HG03442 (cell line): ENCODE measurements around the gene NFKB1.
A peak's percentile ranks its signal among the peaks of the same experiment; 100 is the strongest.

ENCODE experiments used
- ATAC-seq: cut with Tn5 transposase; IDR thresholded peaks from one replicate; pipeline ENCODE4 v1.9.1; 2021; ENCODE audit warnings: mild to moderate bottlenecking, moderate library complexity; ENCODE audit not compliant: unreplicated experiment

NFKB1 gene

DNA sequence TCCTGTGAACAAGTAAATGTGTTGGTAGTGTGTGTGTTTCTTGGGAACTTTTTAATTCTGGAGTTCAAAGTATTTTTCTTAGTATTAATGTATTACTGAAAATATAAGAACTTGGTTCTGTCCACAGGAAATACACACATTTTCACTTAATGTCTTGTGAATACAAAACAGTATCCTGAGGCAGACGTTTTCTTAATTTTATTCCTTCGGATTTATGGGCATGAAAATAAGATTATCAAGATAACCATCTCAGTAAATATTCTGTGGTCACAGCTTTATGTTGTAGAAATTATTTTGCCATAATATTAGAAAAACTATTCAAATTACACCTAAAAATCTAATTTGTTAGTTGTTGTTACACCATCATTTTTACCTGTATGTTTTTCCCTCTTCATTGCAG, 29.8 kb downstream of the NFKB1 start:
- ATAC-seq: no peak

DNA sequence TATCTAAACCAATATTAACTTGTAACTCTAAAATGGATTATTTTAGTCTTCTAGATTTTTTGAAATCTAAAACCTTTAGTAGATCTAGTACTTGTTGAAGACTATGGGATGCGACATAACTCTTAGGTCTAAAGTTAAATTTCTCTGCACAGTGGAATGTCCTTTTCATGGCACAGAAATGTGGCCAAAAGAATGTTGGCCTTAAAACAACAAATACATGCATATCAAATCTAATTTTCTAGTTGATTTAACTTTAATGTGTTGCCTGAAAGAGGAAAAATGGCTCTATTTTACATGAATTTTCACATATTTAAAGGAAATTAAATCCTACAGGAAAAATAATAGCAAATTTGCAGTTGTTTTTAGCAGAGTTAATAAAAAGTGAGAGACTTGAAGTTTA, 30.3 kb downstream of the NFKB1 start:
- ATAC-seq: no peak

DNA sequence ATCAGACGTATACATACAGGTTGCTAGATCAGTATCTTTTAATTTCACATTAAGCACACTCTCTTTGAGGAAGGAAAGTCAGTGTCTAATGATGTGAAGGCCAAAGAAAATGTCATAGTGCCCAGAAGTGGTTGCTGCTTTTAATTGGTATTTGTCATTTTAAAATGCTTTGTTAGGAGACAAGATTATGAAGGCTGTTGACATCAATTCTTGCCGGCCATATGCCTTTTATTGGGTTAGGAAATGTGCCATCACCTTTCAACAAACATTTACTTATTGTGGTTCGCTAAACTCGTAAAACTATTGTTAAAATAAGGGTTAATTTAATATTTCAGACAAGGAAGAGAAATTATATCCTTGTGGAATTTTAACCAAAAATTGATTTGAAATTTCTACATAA, 32.2 kb downstream of the NFKB1 start:
- no peak for ATAC-seq

DNA sequence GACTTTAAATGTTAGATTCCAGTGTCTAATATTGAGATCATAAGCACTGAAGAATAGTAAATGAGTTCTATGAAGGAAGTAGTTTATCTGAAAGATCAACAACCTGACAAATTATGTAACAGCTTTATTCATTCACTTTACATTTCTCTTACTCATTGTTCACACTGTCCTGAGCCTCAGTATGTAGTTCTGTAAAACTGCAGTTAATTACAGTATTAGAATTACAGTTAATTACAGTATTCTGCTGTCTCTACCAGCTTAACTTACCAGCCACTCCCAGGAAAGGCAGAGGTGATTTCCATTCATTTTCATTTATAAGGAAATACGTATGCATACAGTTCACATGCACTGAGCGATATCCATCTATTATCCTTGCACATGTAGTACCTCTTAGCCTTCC, 32.7 kb downstream of the NFKB1 start:
- no peak for ATAC-seq

DNA sequence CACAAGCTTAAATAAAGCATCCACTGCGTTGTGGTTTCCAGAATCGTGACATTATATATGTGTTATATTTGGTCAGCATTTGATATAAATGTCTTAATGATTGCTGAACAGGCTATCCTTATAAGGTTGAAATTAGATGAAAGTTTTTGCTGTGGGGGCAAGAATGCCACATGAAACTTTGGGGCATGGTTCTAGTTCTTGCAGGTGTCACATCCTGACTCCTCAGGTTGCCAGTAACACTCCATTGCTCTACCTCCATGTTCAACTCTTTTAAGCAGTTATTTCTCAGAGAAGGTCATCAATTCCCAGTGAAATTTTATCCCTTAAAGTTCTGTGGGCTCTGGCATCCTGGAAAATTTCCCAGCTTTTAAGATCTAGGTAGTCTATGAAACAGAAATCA, 33.7 kb downstream of the NFKB1 start:
- ATAC-seq: no peak

DNA sequence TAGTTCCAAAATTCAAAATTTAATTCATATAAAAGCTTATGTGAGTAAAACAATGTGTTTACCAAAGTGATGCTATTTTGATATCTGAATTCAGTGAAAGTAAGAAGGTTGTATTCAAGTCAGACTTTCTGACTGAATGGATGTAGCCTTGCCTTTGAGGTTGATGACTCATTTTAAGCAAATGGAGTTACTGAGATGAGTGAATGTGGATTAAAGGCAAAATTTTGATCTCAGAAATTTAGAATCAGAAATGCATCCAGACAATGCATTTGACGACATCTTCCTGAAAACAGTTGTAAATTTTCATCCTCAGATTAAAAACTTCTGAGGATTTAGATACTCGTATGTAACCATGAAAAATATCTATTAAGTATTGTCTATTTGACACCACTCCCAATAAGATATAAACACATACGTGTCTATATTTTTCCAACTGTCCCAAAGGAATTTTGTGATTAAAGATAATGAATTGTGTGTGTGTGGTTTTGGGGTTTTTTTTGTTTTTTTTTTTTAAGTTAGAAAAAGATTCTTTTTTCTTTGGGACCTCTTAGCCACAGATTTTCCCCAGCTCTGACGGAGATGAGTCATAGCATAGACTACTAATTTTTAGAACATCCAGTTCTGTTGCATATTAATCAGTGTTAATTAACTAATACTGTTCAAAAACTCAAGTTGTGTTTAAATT, 34.4 kb downstream of the NFKB1 start:
- peak; percentile 79 for ATAC-seq

DNA sequence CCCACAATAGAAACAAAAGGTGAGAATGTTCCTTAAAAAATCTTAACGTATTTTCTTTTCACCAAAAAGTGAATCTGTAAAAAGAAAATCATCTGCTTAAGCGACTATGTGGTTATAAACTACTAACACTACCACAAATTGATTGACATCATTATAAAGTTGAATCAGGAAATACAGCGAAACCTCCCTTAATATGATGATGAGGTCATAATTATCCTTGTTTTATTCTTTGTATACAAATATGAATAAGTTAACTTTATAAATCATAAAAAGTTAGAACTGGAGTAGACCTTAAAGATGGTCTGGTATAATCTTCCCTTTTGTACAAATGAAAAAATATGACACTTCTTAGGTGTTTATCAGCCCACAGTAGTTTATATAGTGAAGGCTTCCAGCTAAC, 35.6 kb downstream of the NFKB1 start:
- ATAC-seq: no peak

DNA sequence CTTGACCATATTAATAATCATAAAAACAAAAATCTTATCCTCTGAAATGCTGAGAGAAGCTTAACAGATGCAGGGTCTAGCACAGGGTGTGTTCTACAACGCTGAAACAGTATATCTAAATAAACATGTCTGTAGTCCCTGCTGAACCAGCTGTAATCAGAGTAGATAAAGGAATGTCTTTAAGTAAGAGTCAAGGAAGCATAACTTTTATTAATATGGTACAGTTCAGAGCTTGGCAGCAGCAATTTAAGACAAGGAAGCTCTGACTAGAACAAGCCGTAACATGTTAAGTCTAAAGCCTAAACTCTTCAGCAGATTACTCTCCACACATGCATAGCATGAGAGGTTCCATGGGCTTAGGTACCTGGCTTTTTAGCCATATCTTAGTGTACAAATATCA, 36.1 kb downstream of the NFKB1 start:
- ATAC-seq: no peak

DNA sequence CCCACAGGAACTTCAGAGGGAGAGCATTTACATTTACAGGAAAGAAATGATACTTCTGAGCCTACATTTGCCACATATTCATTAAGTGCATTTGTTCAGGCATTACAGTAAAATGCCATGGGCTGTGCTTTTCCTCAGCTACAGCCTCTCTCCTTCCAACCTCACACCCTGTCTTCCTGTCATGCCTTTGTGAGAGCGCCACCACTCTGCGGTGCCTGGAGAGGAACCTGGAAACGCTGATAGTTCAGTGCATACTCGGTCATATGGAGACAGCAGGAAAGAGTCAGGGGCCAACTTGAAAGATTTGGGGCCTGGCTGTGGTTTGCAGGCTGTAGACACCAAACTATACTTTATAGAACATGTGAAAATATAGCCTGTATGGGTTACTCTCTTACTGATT, 40.5 kb downstream of the NFKB1 start:
- ATAC-seq: no peak

DNA sequence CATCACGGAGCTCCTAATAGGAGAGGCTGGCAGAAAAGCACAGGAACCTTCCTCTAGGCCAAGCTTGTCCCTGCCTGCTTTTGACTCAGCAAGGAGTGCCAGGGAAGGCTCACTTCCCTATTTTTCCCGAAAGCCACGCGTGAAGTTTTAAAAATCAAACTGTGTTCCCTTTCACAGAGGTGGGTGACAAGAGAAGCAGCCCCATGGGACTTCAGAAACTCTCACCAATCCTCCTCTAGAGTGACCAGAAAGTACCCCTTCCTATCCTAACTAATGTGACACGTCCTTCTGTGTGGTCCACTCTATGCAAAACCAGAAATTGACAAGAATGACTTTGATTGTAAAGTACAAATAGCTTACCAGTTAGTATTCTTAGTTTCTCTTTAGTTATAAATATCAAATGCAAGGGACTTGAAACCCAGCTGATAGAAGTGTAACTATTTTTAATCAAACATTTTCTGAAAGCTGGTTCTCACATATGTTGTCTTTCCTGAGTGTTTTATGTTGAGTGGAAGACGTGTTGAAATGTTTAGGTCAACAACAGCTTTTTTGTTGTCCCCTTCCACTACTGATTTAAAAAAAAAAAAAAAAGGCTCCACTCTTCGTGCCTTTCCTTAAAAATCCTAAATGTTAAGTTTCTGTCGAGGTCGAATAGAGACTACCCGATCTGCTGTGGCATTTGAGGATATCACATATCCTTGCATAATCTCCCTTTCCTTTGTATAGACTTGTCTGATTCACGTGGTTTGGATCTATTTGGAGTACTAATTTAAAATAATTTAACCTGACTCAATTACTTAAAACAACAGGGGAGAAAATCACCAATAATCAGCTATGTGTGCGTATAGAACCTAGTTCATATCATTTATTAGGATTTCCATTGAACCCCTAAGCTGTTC, 42.1 kb downstream of the NFKB1 start:
- peak; percentile 80 for ATAC-seq

DNA sequence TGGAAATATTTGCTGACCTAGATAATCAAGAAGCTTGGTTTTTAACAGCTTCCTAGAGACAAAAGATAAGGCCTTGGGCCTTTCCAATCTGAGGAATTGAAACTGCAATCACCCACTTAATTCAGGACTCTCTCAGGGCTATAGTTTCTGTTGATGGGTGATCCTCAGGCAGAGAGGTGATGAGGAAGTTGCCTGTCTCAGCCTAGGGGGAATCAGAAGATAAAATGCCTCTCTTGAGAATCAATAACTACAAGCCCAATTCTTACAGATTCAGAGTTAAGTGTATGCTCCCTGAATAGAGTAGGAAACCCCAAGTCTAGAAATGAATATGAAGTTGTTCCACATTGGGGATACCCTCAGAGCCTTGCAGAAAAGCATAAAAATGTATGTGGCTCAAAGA, 45.5 kb downstream of the NFKB1 start:
- no peak for ATAC-seq

DNA sequence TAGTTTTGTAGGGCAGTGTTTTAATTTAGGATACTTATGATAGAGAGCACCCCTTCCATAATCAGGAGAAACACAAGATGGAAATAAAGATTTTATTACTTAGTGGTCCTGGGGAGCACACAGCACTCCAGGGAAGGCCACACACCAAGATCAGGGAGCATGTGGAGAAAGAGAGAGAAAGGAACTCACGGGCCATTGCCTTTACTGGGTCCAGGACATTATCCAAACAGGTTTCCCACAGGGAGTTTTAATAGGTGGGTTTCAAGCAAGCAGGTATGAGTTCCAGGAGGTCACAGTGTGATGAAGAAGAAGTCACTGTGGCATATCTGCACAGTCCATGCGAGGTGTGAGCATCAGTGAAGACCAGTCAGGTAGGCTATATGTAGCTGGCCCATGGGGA, 46.8 kb downstream of the NFKB1 start:
- no peak for ATAC-seq

DNA sequence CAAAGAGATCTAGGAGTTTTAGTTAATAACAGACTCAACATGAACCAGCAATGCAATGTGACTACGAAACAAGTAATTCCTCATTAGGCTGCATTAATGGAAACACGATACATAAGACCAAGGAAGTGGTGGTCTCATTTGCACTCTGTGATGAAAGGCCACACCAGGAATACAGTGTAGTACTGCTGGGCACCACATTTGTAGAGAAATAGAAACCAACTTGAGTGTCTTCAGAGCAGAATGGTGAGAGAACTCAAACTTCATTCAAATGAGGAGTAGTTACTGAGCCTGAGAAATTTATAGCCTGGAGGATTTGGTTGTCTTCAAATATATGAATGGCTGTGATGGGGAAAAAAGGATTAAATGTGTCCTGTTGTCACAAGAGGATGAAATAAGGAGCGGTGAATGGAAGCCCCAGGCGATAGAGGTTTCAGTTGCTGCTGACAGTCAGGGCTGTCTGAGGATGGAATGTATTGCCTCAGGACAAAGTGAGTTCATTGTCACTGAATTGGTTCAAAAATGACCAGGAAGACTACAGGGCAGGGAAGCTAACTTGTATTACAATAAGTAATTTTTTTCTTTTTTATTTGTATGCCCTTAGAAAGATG, 50.9 kb downstream of the NFKB1 start:
- no peak for ATAC-seq

DNA sequence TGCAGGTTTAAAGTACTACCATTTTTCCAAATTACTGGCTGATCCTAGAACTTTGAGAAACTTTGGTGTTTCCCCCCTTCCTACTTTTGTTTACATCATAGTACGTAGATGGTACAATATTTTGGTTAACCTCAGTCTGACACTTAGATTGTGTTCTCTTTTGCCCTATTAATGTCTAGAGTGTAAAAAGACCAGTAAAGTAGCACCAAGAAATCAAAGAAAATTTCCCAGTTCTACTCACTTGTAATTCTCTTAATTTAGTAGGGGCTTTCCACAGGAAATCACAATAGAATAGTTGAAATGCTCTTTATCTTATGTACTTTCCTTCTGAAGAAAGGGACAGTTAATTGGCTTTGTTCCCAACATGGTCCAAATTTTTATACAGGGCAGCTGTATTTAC, 51.6 kb downstream of the NFKB1 start:
- ATAC-seq: no peak

DNA sequence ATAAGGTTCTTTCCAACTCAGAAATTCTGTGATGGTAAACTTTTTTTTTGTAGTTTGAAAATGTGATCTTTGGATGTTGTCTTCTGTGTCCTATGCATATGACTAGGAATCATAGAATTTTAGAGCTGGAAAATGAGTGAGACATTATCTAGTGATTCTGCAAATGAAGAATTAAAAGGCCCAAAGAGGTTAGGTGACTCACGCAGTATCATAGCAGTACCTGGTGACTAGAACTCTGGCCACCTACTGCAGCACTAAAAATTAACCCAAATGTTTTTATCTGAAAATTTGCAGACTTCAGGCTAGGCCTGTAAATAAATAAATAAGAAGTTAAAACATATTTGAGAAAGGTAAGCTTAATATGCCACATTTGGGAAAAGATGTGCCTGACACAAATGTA, 52.8 kb downstream of the NFKB1 start:
- no peak for ATAC-seq

DNA sequence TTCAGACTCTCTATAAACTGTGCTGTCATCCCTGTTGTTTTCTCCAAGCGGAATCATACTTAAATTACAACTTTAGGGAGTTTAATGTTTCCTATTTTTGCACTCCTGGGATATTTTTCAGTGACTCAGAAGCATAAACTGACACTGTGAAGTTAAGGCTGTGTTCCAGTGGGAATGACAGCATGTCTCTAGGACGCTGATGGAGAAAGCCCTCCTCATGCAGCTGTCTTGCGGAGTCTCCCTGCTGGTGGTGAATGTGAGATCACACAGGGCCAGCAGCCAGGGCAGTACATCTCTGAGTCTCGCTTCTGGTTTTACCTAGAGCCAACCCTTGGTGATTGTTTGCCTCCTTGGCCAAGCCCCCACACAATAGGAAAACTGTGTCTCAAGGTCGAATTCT, 53.3 kb downstream of the NFKB1 start:
- no peak for ATAC-seq

DNA sequence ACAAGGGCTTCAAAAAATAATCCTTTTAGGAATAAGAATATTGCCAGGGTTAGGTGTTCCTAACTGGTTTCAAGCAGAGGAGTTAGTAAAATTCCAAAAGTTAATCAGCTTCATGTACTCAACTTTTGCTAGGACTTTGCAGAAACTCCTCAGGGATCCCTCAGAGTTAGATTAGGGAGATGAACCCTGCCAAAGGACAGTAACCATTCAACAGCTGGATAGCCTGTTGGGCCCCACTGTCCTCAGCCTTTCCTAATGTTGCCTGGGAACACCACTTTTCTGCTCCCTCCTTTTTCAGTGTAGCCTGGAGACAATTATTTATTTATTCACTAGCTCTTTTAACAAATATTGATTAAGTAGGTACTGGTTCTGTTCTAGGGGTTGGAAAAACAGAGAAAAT, 53.8 kb downstream of the NFKB1 start:
- no peak for ATAC-seq

DNA sequence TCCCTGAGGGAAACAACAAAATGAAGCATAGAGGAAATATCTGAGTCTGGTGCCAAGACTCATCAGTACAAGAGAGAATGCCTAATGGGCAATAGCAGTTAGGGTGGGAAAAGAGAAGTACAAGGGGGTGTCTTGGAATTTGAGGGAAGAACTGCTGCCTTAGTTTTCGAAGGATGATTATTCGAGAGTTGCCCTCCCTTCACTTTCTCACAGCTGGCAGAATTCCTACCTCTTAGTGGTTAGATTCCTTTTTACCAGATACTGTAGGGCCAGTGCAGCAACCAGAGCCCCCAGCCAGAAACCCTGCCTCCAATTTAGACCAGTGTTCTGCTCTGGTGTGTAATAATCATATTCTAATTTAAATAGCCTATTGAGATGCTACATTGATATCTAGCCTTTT, 56.5 kb downstream of the NFKB1 start:
- ATAC-seq: no peak

DNA sequence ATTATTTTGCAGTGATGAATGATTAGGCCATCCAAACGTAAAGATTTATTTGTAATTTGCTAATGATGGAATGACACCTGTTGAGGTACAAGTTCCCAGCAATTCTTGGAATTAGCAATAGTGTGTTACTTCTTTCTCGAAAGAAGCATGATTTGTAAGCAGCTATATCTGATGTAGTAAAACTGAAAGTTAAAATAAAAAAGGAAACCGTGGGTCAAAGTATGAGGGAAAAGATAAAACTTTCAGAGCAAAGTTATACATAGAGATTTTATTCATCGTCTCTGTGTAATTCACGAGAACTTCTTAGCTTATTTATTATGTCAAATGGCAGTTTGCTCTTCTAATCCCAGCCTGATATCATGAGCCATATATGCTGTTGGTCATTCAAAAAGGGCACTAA, 59.0 kb downstream of the NFKB1 start:
- ATAC-seq: no peak

DNA sequence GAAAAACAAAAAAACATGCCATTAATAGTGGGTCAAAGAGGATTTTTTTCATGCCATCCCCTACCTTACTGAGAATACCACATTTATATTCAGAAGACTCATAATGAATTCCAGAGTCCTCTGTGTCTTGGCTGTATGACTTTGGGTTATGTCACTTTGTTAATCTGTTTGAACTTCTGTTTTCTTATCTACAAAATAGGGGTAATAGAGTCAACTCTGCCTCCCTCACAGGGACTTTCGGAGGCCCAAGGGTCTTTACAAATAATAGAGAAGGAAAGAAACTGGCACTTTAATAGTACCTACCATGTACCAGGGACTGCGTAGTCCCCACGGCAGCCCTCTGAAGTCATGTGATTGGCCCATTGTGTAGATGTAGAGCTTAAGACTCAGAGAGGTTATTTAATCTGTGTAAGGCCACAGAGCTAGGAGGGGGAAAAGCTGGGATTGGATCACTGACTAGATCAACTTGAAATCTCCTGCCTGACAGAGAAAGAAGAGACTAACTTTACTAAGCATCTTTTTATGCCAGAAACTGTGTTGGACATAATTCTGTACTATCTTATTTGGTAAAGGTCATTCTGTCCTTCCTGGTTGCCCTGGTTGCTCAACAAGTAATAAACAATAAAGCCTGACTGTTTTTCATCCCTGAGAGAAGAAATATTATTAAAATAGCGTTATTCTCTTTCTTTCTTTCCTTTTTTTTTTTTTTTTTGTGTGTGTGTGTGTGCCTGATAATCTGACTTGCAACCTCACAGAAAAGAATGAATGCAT, 59.6 kb downstream of the NFKB1 start:
- no peak for ATAC-seq

DNA sequence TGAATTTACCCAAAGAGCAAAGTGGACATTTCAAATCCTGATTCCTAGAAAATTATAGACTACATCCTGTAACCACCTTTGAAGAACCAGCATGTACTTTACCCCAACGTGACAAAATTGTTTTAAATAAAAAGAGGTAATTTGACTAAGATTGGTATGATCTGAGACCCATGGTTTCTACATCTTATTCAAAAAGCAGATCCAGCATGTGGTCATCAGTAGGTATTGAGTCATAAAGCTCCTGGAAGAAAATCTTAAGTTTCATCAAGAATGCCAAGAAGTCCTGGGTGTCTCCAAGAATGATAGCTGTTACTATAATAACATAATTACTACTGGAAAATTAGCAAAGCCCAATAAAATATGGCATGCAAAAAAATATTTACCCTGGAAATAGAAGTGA, 61.8 kb downstream of the NFKB1 start:
- ATAC-seq: no peak
